ENCODE results near the gene EVC2.

DNA sequence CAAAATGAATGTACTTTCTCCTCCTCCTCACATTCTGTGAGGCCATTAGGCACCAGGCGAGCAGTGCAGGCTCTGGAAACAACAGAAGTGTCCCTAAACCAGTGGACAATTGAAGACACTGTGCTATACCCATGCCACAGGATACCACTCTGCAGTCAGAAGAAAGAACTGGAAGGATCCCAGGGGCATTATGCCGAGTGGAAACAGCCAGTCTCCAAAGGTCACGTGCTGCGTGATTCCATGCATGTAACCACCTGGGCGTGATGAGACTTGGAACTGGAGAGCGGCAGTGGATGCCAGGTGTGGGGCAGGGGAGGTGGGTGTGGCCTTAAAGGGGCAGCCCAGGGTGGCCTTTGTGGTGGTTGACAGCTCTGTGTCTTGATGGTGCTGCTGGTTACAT, 139.4 kb downstream of the EVC2 start:
- TF ChIP-seq EZH2 (IDR thresholded peaks at IDR 0.05; ENCODE audit: insufficient read depth, poor library complexity, severe bottlenecking): no peak
- TF ChIP-seq EZH2phosphoT487 (IDR thresholded peaks at IDR 0.05; ENCODE audit: insufficient read depth, low read depth): no peak

Data from GM23248 (cell line).